AG20443 (cell line): ENCODE measurements around the gene SIRT4.

Experiments used
- DNase-seq: peaks from one replicate; pipeline ENCODE4 v3.0.0; 2012; ENCODE audit warnings: low spot score, mixed read lengths

Gene SIRT4

GRCh38 chr12:120278137-120279069, 23.7 kb upstream of the SIRT4 start:
- no peak for DNase-seq

- DNase-seq = no peak
Observed at GRCh38 chr12:120283318-120283717, 18.8 kb upstream of the SIRT4 start.

- DNase-seq = no peak
Observed at GRCh38 chr12:120284381-120284780, 17.7 kb upstream of the SIRT4 start.

- DNase-seq = no peak
Observed at GRCh38 chr12:120286768-120287490, 15.2 kb upstream of the SIRT4 start.

GRCh38 chr12:120287491-120287890, 14.6 kb upstream of the SIRT4 start:
- no peak for DNase-seq

- DNase-seq = no peak
Observed at GRCh38 chr12:120290609-120291305, 11.4 kb upstream of the SIRT4 start.

- DNase-seq = no peak
Observed at GRCh38 chr12:120292411-120292660, 9.8 kb upstream of the SIRT4 start.

GRCh38 chr12:120292661-120293531, 9.2 kb upstream of the SIRT4 start, which contains the start of gene RNU4-1:
Gene RNU4-1 (minus strand): TSS chr12:120293237.
- DNase-seq = peak; percentile 45

GRCh38 chr12:120314220-120314619, 12.1 kb downstream of the SIRT4 start:
- DNase-seq = no peak

GRCh38 chr12:120316798-120317223, 14.7 kb downstream of the SIRT4 start:
- DNase-seq = peak; percentile 25

GRCh38 chr12:120317224-120318105, 15.3 kb downstream of the SIRT4 start:
- DNase-seq = peak; percentile 99

GRCh38 chr12:120321382-120322202, 19.5 kb downstream of the SIRT4 start:
- DNase-seq = no peak

GRCh38 chr12:120323772-120324171, 21.7 kb downstream of the SIRT4 start:
- no peak for DNase-seq

- no peak for DNase-seq
Observed at GRCh38 chr12:120324841-120325417, 22.8 kb downstream of the SIRT4 start.

- DNase-seq = no peak
Observed at GRCh38 chr12:120327593-120327992, 25.5 kb downstream of the SIRT4 start, which contains the start of gene PLA2G1B. Gene PLA2G1B (minus strand): TSS chr12:120327779. CDS start chr12:120327753, 26 bp downstream.

GRCh38 chr12:120328228-120328627, 26.1 kb downstream of the SIRT4 start:
- DNase-seq = no peak

GRCh38 chr12:120331390-120331789, 29.3 kb downstream of the SIRT4 start:
- no peak for DNase-seq

GRCh38 chr12:120332041-120332440, 29.9 kb downstream of the SIRT4 start:
- DNase-seq = no peak

GRCh38 chr12:120332523-120332922, 30.4 kb downstream of the SIRT4 start:
- no peak for DNase-seq
